ELF-1 (cell line): Measurements from ENCODE around the gene SLC20A1.

Source experiments
- DNase-seq: peaks from one replicate; pipeline ENCODE4 v3.0.0-alpha.2; 2016; ENCODE audit warnings: low read depth, low spot score

SLC20A1 gene

GRCh38 chr2:112709703-112710102 is 64.0 kb downstream of the SLC20A1 start:
- no peak for DNase-seq

GRCh38 chr2:112710956-112711750 is 65.4 kb downstream of the SLC20A1 start:
- DNase-seq, result no peak

GRCh38 chr2:112712465-112712864 is 66.7 kb downstream of the SLC20A1 start:
- DNase-seq, result no peak

GRCh38 chr2:112712903-112713584 is 67.3 kb downstream of the SLC20A1 start:
- no peak for DNase-seq
